Karpas-422 (cell line): ENCODE data around the gene IRF2BPL. TPM values are rescaled to one million over a fixed set of nuclear protein-coding genes. Genes with fewer than 3 reads are reported as not detected.

ENCODE experiments used
- DNase-seq: peaks from one replicate; pipeline ENCODE4 v3.0.0-alpha.2; 2015
- H2AFZ ChIP-seq: fragments of 200-600 bp; sonication (generic); 2 replicates; pipeline ENCODE4 v1.6.1; 2014; ENCODE audit warnings: antibody characterized with exemption, low read length, mixed read lengths
- H3K27ac ChIP-seq: fragments of 200-600 bp; sonication (generic); 2 replicates; pipeline ENCODE4 v1.5.1; 2014; ENCODE audit warnings: mild to moderate bottlenecking, low read length, moderate library complexity
- H3K27me3 ChIP-seq: fragments of 200-600 bp; sonication (generic); 2 replicates; pipeline ENCODE4 v1.6.1; 2014; ENCODE audit warnings: low read length, mixed read lengths
- H3K36me3 ChIP-seq: fragments of 200-600 bp; sonication (generic); 2 replicates; pipeline ENCODE4 v1.6.1; 2014; ENCODE audit warnings: low read length, mixed read lengths; ENCODE audit not compliant: insufficient read depth
- H3K4me1 ChIP-seq: fragments of 200-600 bp; sonication (generic); 2 replicates; pipeline ENCODE4 v1.6.1; 2014; ENCODE audit warnings: mild to moderate bottlenecking, low read length, mixed read lengths
- H3K4me2 ChIP-seq: fragments of 200-600 bp; sonication (generic); 2 replicates; pipeline ENCODE4 v1.6.1; 2014; ENCODE audit warnings: low read length, low read depth, mild to moderate bottlenecking; ENCODE audit not compliant: poor library complexity, severe bottlenecking
- H3K4me3 ChIP-seq: fragments of 200-600 bp; sonication (generic); 2 replicates; pipeline ENCODE4 v1.5.1; 2014; ENCODE audit warnings: mild to moderate bottlenecking, antibody characterized with exemption, low read length, mixed read lengths
- H3K79me2 ChIP-seq: fragments of 200-600 bp; sonication (generic); 2 replicates; pipeline ENCODE4 v1.6.1; 2014; ENCODE audit warnings: mild to moderate bottlenecking, low read length, mixed read lengths
- H3K9ac ChIP-seq: fragments of 200-600 bp; sonication (generic); 2 replicates; pipeline ENCODE4 v1.6.0; 2014; ENCODE audit warnings: low read length
- H3K9me2 ChIP-seq: fragments of 200-600 bp; sonication (generic), shearing (Covaris generic); replicated peaks from 2 replicates; pipeline ENCODE4 v1.6.0; 2014; ENCODE audit warnings: mild to moderate bottlenecking, low read length, moderate library complexity; ENCODE audit not compliant: insufficient read depth
- H3K9me3 ChIP-seq: fragments of 300-700, 200-600 bp; sonication (generic); 2 replicates; pipeline ENCODE4 v1.6.1; 2014; ENCODE audit warnings: low read length, mixed read lengths
- H4K20me1 ChIP-seq: fragments of 200-600 bp; sonication (generic); 2 replicates; pipeline ENCODE4 v1.6.1; 2014; ENCODE audit warnings: mild to moderate bottlenecking, antibody characterized with exemption, low read length, low read depth; ENCODE audit not compliant: insufficient read depth
- total RNA-seq: library from RNA; depleted of rRNA; stranded (reverse); fragments of >200 nt; shearing (Covaris generic); gene quantifications from 2 replicates; pipeline ENCODE4 v1.2.3, GENCODE V29; 2014; ENCODE audit warnings: low replicate concordance

The IRF2BPL gene
- total RNA-seq, 1 experiment from 2014 or later: 11.8 TPM

DNA sequence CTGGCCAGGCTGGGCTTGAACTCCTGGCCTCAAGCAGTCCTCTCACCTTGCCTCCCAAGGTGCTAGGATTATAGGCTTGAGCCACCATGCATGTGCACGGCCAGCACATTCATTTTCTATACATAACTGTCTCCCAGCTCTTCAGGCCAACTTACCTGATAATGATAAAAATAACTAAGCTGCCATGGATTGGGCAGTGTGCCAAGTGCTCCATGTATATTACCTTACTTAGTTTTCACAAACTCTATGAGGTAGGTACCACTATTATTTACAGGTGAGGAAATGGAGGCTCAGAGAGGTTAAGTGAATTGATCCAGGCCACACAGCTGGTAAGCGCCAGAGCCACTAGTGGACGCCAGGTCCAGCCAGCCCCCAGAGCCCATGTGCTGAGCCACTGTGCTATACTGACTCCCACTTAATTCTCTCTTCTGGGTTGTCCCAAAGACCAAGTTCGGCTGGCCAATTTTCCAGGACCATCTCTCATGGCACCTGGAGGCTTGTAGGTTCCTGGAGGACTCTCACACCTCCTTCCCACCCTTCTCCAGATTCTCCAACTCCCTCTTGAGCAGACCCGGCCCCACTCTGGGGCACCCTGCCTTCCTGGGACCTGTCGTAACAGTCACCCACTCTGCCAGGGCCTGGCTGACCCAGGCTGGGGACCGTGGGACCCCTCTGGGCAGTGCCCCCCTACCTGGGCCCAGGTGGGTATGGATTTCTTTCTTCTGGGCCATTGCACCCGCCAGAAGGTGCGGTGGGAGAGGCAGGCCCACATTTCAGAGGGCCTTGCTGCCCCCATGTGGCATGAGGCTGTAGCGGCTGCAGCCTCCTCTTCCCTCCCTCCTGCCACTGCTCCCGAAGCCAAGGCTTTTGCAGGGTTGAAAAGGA is 39.4 kb upstream of the IRF2BPL start:
- H3K9me2 ChIP-seq: no peaks in the 10 kb centered on the region
- H3K4me3 ChIP-seq: no peak overlapping the region
- no peak overlapping the region for H2AFZ ChIP-seq
- H3K36me3 ChIP-seq: no peaks in the 10 kb centered on the region
- H3K79me2 ChIP-seq: no peaks in the 10 kb centered on the region
- no peak overlapping the region for H3K9ac ChIP-seq
- H3K9me3 ChIP-seq: no peaks in the 10 kb centered on the region
- no peaks in the 10 kb centered on the region for H3K27me3 ChIP-seq
- no peak overlapping the region for H3K4me2 ChIP-seq
- H3K4me1 ChIP-seq: peaks cover 15% of the 10 kb centered on the region
- H4K20me1 ChIP-seq: no peaks in the 10 kb centered on the region
- no peak overlapping the region for H3K27ac ChIP-seq
- peak; percentile 81 for DNase-seq

GRCh38 chr14:77066578-77067172 is 38.2 kb upstream of the IRF2BPL start:
- H3K4me3 ChIP-seq: no peak overlapping the region
- H3K9ac ChIP-seq: no peak overlapping the region
- no peak overlapping the region for H3K4me2 ChIP-seq
- H3K9me2 ChIP-seq: no peaks in the 10 kb centered on the region
- no peaks in the 10 kb centered on the region for H3K79me2 ChIP-seq
- no peaks in the 10 kb centered on the region for H4K20me1 ChIP-seq
- H3K27ac ChIP-seq: no peak overlapping the region
- no peaks in the 10 kb centered on the region for H3K27me3 ChIP-seq
- DNase-seq: no peak
- H3K36me3 ChIP-seq: no peaks in the 10 kb centered on the region
- no peaks in the 10 kb centered on the region for H3K9me3 ChIP-seq
- peaks cover 12% of the 10 kb centered on the region for H3K4me1 ChIP-seq
- no peak overlapping the region for H2AFZ ChIP-seq

- no peaks in the 10 kb centered on the region for H3K36me3 ChIP-seq
- no peak overlapping the region for H2AFZ ChIP-seq
- H3K9ac ChIP-seq: no peak overlapping the region
- no peak overlapping the region for H3K27ac ChIP-seq
- no peaks in the 10 kb centered on the region for H4K20me1 ChIP-seq
- DNase-seq: no peak
- no peaks in the 10 kb centered on the region for H3K9me2 ChIP-seq
- no peaks in the 10 kb centered on the region for H3K9me3 ChIP-seq
- H3K4me1 ChIP-seq: peaks cover 12% of the 10 kb centered on the region
- no peaks in the 10 kb centered on the region for H3K27me3 ChIP-seq
- H3K4me2 ChIP-seq: no peak overlapping the region
- no peaks in the 10 kb centered on the region for H3K79me2 ChIP-seq
- H3K4me3 ChIP-seq: no peak overlapping the region
Observed at GRCh38 chr14:77065851-77066577, 37.5 kb upstream of the IRF2BPL start.

GRCh38 chr14:77064521-77065178 is 36.1 kb upstream of the IRF2BPL start:
- no peak for DNase-seq

DNA sequence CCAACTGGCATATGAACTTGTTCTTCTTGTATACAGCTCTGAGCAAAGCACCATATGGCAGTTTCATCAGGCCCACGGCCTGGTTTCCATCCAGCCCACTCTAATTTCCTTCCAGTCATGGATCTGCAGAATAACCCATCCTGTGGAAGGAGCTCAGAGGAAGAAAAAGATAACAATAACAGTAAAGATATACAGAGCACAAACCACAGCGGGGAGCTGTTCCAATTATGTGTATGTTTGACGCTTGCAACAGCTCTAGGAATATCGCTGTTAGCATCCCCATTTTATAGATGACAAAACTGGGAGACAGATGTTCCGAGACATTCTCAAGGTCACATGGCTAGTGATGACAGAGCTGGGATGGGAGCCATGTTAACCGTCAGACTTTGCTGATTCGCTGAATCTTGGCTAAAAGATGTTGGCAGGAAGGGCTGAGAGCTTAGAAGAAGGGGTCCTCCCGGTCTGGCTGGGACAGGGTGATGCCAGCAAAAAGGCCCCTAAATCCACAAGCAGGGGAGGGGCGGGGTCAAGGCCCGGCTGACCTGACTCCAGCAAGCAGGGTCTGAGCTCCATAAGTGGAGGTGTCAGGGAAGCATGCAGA is 35.2 kb upstream of the IRF2BPL start:
- no peaks in the 10 kb centered on the region for H4K20me1 ChIP-seq
- H3K27ac ChIP-seq: no peak overlapping the region
- no peaks in the 10 kb centered on the region for H3K27me3 ChIP-seq
- no peaks in the 10 kb centered on the region for H3K9me2 ChIP-seq
- H3K4me3 ChIP-seq: no peak overlapping the region
- H3K9ac ChIP-seq: no peak overlapping the region
- H3K79me2 ChIP-seq: no peaks in the 10 kb centered on the region
- peaks cover 12% of the 10 kb centered on the region for H3K4me1 ChIP-seq
- H3K4me2 ChIP-seq: no peak overlapping the region
- H3K9me3 ChIP-seq: no peaks in the 10 kb centered on the region
- H2AFZ ChIP-seq: no peak overlapping the region
- no peak for DNase-seq
- H3K36me3 ChIP-seq: no peaks in the 10 kb centered on the region

More at GRCh38 chr14:77064521-77065178, 36.1 kb upstream of the IRF2BPL start:
- Histone ChIP-seq H3K27ac (no peak overlapping the region), H3K4me2 (no peak overlapping the region), H3K9me3 (no peaks in the 10 kb centered on the region), H3K27me3 (no peaks in the 10 kb centered on the region), H3K4me3 (no peak overlapping the region), H4K20me1 (no peaks in the 10 kb centered on the region), H3K79me2 (no peaks in the 10 kb centered on the region), H3K36me3 (no peaks in the 10 kb centered on the region), H3K4me1 (peaks cover 12% of the 10 kb centered on the region), H3K9ac (no peak overlapping the region), H2AFZ (no peak overlapping the region), H3K9me2 (no peaks in the 10 kb centered on the region)

GRCh38 chr14:77062261-77062660 is 33.8 kb upstream of the IRF2BPL start:
- H3K4me1 ChIP-seq: peaks cover 12% of the 10 kb centered on the region
- no peak overlapping the region for H2AFZ ChIP-seq
- no peak overlapping the region for H3K27ac ChIP-seq
- H3K9me2 ChIP-seq: no peaks in the 10 kb centered on the region
- no peaks in the 10 kb centered on the region for H3K36me3 ChIP-seq
- no peak overlapping the region for H3K4me3 ChIP-seq
- no peaks in the 10 kb centered on the region for H3K27me3 ChIP-seq
- H3K79me2 ChIP-seq: no peaks in the 10 kb centered on the region
- no peaks in the 10 kb centered on the region for H4K20me1 ChIP-seq
- no peak overlapping the region for H3K9ac ChIP-seq
- no peaks in the 10 kb centered on the region for H3K9me3 ChIP-seq
- H3K4me2 ChIP-seq: no peak overlapping the region
- DNase-seq: no peak

DNA sequence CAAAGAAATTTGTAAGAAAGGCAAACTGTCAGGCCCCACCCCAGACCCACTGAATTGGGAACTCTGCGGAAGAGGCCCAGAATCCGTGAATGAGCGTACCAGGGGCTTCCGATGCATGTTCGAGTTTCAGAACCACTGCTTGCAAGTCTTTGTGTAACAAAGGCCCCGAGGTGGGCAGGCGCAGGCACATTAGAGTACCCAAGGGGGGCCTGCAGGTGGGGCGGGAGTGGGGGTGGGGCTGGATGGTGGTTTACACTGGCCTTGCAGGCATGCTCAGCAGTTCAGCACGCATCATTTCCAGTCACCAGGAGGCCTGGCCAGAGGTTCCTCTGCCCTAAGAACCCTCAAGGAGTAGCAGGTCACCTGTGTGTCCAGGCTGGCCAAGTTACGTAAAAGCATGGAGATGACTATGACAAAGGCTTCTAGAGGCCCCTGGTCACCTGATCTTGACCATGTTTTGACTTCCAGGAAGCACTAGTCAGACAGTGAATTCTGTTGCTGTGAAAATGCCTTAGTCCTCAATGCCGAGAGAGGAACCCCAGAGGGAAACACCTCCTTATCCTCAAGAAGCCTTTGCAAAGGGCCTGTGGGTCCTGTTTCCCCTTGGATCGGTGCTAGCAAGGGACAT is 33.2 kb upstream of the IRF2BPL start:
- Histone ChIP-seq H2AFZ (no peak overlapping the region), H3K27me3 (no peaks in the 10 kb centered on the region), H3K79me2 (no peaks in the 10 kb centered on the region), H4K20me1 (no peaks in the 10 kb centered on the region), H3K9me3 (no peaks in the 10 kb centered on the region), H3K9me2 (no peaks in the 10 kb centered on the region), H3K27ac (no peak overlapping the region), H3K36me3 (no peaks in the 10 kb centered on the region), H3K4me3 (no peak overlapping the region), H3K4me2 (no peak overlapping the region), H3K9ac (no peak overlapping the region), H3K4me1 (peaks cover 12% of the 10 kb centered on the region)
- no peak for DNase-seq
